ENCODE data around the gene MSX1. TPM values are rescaled to one million over a fixed set of nuclear protein-coding genes. Genes with fewer than 3 reads are reported as not detected.

Gene MSX1
- polyA plus RNA-seq, 1 donor (not counting 4 experiments of a cell fraction or from before 2014, with no cell fraction given), result not detected

DNA sequence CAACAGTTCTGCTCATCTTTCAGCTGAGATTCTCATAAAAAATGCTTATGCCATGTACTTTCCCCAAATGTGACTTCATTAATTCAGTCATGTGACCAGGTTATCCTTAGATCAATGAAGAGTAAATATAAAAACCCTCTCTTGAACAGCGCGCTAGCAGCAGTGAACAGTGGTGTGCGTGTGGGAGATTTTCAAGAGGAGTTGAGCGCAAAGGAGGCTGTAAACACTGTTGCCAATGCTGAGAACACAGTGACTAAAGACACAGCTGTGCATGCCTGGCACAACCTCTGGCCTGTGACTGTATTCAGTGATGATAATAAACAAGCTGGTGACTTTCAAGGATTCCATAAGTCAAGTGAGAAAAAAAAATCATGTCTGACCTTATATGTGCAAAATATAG lies 25.1 kb downstream of the MSX1 start:
- Histone ChIP-seq H3K36me3 (ENCODE audit: control insufficient read depth in 2 of 2, extremely low read depth in 1 of 2, insufficient read depth in 2 of 2, low read length in 2 of 2) (no peaks in the 10 kb centered on the region), H2AFZ (ENCODE audit: control insufficient read depth, low read length) (no peak overlapping the region), H3K4me2 (ENCODE audit: control insufficient read depth, extremely low read depth, insufficient read depth, low read depth, low read length) (no peak overlapping the region), H3K9me3 (ENCODE audit: control insufficient read depth, low read depth, low read length) (no peaks in the 10 kb centered on the region), H3K9ac (ENCODE audit: control insufficient read depth, extremely low read depth, insufficient read depth, low read length) (no peak overlapping the region), H3K27me3 (ENCODE audit: control insufficient read depth, extremely low read depth, insufficient read depth, low read length) (peaks cover 3% of the 10 kb centered on the region), H3K79me2 (ENCODE audit: control insufficient read depth, insufficient read depth, low read length) (no peaks in the 10 kb centered on the region), H3K4me1 (ENCODE audit: control insufficient read depth, extremely low read depth, insufficient read depth, low read length) (no peaks in the 10 kb centered on the region), H4K20me1 (ENCODE audit: control insufficient read depth, extremely low read depth, insufficient read depth, low read length) (no peaks in the 10 kb centered on the region), H3K27ac (ENCODE audit: control insufficient read depth, insufficient read depth, low read length) (no peak overlapping the region), H3K4me3 (ENCODE audit: control insufficient read depth in 2 of 3, extremely low read depth in 1 of 3, insufficient read depth in 2 of 3, low read depth in 1 of 3, low read length in 3 of 3) (no peak overlapping the region), H3K9me1 (ENCODE audit: control insufficient read depth, extremely low read depth, insufficient read depth, low read length) (no peaks in the 10 kb centered on the region)
- TF ChIP-seq, protein P1, sequence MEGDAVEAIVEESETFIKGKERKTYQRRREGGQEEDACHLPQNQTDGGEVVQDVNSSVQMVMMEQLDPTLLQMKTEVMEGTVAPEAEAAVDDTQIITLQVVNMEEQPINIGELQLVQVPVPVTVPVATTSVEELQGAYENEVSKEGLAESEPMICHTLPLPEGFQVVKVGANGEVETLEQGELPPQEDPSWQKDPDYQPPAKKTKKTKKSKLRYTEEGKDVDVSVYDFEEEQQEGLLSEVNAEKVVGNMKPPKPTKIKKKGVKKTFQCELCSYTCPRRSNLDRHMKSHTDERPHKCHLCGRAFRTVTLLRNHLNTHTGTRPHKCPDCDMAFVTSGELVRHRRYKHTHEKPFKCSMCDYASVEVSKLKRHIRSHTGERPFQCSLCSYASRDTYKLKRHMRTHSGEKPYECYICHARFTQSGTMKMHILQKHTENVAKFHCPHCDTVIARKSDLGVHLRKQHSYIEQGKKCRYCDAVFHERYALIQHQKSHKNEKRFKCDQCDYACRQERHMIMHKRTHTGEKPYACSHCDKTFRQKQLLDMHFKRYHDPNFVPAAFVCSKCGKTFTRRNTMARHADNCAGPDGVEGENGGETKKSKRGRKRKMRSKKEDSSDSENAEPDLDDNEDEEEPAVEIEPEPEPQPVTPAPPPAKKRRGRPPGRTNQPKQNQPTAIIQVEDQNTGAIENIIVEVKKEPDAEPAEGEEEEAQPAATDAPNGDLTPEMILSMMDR (optimal IDR thresholded peaks at IDR 0.05 in 1 of 3, IDR thresholded peaks at IDR 0.05 in 1 of 3, conservative IDR thresholded peaks at IDR 0.05 in 1 of 3; ENCODE audit: extremely low read depth in 1 of 3, insufficient read depth in 2 of 3, low read length in 3 of 3), result no peak
- no peak for TF ChIP-seq EZH2 (IDR thresholded peaks at IDR 0.05; ENCODE audit: low read length)
- dilution Hi-C loops (cut with MboI; ENCODE audit: extremely low pct_ligation_motif_present, low sequenced_read_pairs), result no loop called here
- DNase-seq (ENCODE audit: low read depth, low spot score) (no peak), FAIRE-seq (no peak)

DNA sequence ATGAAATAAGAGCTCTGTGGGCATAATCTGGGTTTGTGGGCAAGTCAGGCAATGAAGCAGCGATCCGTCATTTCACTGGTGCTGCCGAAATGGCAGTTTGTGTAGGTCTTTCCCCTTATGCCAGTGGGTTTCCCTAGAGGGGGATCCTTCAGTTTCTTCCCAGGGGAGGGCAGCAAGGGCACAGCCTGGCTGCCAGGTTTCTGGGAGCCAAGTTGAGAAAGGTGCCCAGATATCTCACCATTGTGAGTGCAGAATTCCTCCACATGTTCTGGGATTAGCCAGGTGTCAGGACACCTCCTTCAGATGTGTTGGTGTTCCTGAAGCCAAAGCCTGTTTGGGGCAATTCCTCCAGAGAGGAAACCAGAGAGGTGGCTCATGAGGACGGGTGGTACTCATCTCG lies 28.0 kb downstream of the MSX1 start:
- dilution Hi-C loops (cut with MboI; ENCODE audit: extremely low pct_ligation_motif_present, low sequenced_read_pairs), result no loop called here
- Histone ChIP-seq H3K4me1 (ENCODE audit: control insufficient read depth, extremely low read depth, insufficient read depth, low read length) (no peaks in the 10 kb centered on the region), H3K9me1 (ENCODE audit: control insufficient read depth, extremely low read depth, insufficient read depth, low read length) (no peaks in the 10 kb centered on the region), H2AFZ (ENCODE audit: control insufficient read depth, low read length) (no peak overlapping the region), H4K20me1 (ENCODE audit: control insufficient read depth, extremely low read depth, insufficient read depth, low read length) (no peaks in the 10 kb centered on the region), H3K4me2 (ENCODE audit: control insufficient read depth, extremely low read depth, insufficient read depth, low read depth, low read length) (no peak overlapping the region), H3K9ac (ENCODE audit: control insufficient read depth, extremely low read depth, insufficient read depth, low read length) (no peak overlapping the region), H3K27ac (ENCODE audit: control insufficient read depth, insufficient read depth, low read length) (no peak overlapping the region), H3K9me3 (ENCODE audit: control insufficient read depth, low read depth, low read length) (no peaks in the 10 kb centered on the region), H3K4me3 (ENCODE audit: control insufficient read depth in 2 of 3, extremely low read depth in 1 of 3, insufficient read depth in 2 of 3, low read depth in 1 of 3, low read length in 3 of 3) (no peak overlapping the region), H3K79me2 (ENCODE audit: control insufficient read depth, insufficient read depth, low read length) (no peaks in the 10 kb centered on the region), H3K27me3 (ENCODE audit: control insufficient read depth, extremely low read depth, insufficient read depth, low read length) (peaks cover 5% of the 10 kb centered on the region), H3K36me3 (ENCODE audit: control insufficient read depth in 2 of 2, extremely low read depth in 1 of 2, insufficient read depth in 2 of 2, low read length in 2 of 2) (no peaks in the 10 kb centered on the region)
- TF ChIP-seq, protein P1 (optimal IDR thresholded peaks at IDR 0.05 in 1 of 3, IDR thresholded peaks at IDR 0.05 in 1 of 3, conservative IDR thresholded peaks at IDR 0.05 in 1 of 3; ENCODE audit: extremely low read depth in 1 of 3, insufficient read depth in 2 of 3, low read length in 3 of 3), result no peak
- TF ChIP-seq EZH2 (IDR thresholded peaks at IDR 0.05; ENCODE audit: low read length), result no peak
- FAIRE-seq, result no peak
- no peak for DNase-seq (ENCODE audit: low read depth, low spot score)
